Activated B cell treated with CpG ODN at 0.5 μM for 24 hours (primary cell): Measurements from ENCODE around the gene NUDCD3. TPM values are rescaled to one million over a fixed set of nuclear protein-coding genes. Genes with fewer than 3 reads are reported as not detected.

Source experiments
- ATAC-seq: fragments of 200-7000 bp; cut with Tn5 transposase; one replicate; pipeline ENCODE4 v1.10.0; 2021; ENCODE audit warnings: low read depth, mild to moderate bottlenecking, moderate library complexity
- CTCF ChIA-PET: fragments of 350-600 bp; sonication (Branson Sonifier 250); formaldehyde crosslinking; loops from one replicate; lab custom pipeline; 2021; ENCODE audit warnings: antibody characterized with exemption; lab: Charles Lee
- POLR2A ChIA-PET: fragments of 350-600 bp; sonication (Branson Sonifier 250); formaldehyde crosslinking; loops from one replicate; lab custom pipeline; 2021; ENCODE audit warnings: antibody characterized with exemption; lab: Charles Lee
- DNase-seq: peaks from one replicate; pipeline ENCODE4 v3.0.0; 2022
- H3K27ac Mint-ChIP-seq: one replicate; pipeline ENCODE4 v1.8.0; 2020; ENCODE audit warnings: mixed read lengths
- H3K27me3 Mint-ChIP-seq: one replicate; pipeline ENCODE4 v1.8.0; 2021; ENCODE audit warnings: mixed read lengths
- H3K36me3 Mint-ChIP-seq: one replicate; pipeline ENCODE4 v1.8.0; 2021; ENCODE audit warnings: low read depth, mixed read lengths
- H3K4me1 Mint-ChIP-seq: one replicate; pipeline ENCODE4 v1.8.0; 2021; ENCODE audit warnings: mixed read lengths
- H3K4me3 Mint-ChIP-seq: one replicate; pipeline ENCODE4 v1.8.0; 2020; ENCODE audit warnings: mild to moderate bottlenecking, mixed read lengths
- H3K9me3 Mint-ChIP-seq: one replicate; pipeline ENCODE4 v1.8.0; 2020; ENCODE audit warnings: mixed read lengths
- intact Hi-C: fragments of 100-400 bp; cut with micrococcal nuclease; formaldehyde crosslinking; loops from one replicate; pipeline ENCODE4 v1.15.1; 2024
- total RNA-seq: library from RNA; stranded (reverse); gene quantifications from 2 replicates; pipeline ENCODE4 v1.2.3, GENCODE V29; 2022
- TF ChIP-seq, protein P1 (sequence below): fragments of 200-600 bp; IDR thresholded peaks from one replicate; pipeline ENCODE4 v1.8.0; 2022; ENCODE audit warnings: antibody characterized with exemption, mild to moderate bottlenecking

NUDCD3 gene
- total RNA-seq, 1 donor from 2014 or later, result 85.1 TPM

DNA sequence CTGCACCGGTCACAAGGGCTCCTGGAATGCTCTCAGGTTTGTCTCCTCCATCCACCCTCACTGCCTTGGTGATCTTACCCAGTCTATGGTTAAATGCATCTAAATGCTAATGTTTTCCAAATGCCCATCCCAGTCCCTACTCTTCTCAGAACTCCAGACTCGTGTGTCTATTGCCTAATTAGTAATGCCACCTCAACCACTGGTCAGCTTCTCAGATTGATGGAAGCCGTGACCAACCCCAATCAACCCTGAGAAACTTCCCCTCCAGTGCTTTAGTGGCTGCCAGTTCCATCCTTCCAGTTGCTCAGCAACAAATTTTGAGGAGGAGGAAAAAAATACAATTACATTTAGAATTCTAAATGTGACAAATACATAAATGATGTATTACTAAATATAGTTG lies 18.6 kb downstream of the NUDCD3 start:
- ATAC-seq, result no peak
- ChIA-PET CTCF (no interaction called here), POLR2A (no interaction called here)
- DNase-seq, result no peak
- Mint-ChIP-seq H3K9me3 (no peaks in the 10 kb centered on the region), H3K36me3 (peaks cover 84% of the 10 kb centered on the region), H3K4me3 (no peak overlapping the region), H3K27ac (no peak overlapping the region), H3K27me3 (no peaks in the 10 kb centered on the region), H3K4me1 (peaks cover 14% of the 10 kb centered on the region)
- TF ChIP-seq, protein P1, sequence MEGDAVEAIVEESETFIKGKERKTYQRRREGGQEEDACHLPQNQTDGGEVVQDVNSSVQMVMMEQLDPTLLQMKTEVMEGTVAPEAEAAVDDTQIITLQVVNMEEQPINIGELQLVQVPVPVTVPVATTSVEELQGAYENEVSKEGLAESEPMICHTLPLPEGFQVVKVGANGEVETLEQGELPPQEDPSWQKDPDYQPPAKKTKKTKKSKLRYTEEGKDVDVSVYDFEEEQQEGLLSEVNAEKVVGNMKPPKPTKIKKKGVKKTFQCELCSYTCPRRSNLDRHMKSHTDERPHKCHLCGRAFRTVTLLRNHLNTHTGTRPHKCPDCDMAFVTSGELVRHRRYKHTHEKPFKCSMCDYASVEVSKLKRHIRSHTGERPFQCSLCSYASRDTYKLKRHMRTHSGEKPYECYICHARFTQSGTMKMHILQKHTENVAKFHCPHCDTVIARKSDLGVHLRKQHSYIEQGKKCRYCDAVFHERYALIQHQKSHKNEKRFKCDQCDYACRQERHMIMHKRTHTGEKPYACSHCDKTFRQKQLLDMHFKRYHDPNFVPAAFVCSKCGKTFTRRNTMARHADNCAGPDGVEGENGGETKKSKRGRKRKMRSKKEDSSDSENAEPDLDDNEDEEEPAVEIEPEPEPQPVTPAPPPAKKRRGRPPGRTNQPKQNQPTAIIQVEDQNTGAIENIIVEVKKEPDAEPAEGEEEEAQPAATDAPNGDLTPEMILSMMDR, result no peak
- intact Hi-C loops, result no loop called here

DNA sequence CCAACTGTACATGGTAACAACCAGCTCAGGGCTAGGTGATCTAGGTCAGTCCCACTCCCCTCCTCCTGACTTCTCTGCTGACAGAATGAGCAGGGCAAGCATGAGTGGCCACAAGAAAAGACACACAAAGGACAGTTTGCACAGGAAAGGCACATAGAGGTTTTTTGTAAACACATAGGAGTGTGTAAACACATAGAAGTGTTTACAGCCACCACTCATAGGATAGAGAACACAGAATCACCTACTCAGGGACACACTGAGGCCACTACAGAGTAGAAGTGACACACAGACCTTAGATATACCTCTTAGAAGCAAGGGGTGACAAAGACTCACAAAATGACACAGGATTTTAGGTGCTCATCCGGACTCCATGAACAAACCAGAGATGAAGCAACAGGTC lies 19.0 kb downstream of the NUDCD3 start:
- intact Hi-C loops, result no loop called here
- Mint-ChIP-seq H3K4me1 (peaks cover 11% of the 10 kb centered on the region), H3K36me3 (peaks cover 83% of the 10 kb centered on the region), H3K9me3 (no peaks in the 10 kb centered on the region), H3K27me3 (no peaks in the 10 kb centered on the region), H3K27ac (no peak overlapping the region), H3K4me3 (no peak overlapping the region)
- TF ChIP-seq, protein P1, result no peak
- ChIA-PET CTCF (no interaction called here), POLR2A (no interaction called here)
- ATAC-seq (no peak), DNase-seq (no peak)

DNA sequence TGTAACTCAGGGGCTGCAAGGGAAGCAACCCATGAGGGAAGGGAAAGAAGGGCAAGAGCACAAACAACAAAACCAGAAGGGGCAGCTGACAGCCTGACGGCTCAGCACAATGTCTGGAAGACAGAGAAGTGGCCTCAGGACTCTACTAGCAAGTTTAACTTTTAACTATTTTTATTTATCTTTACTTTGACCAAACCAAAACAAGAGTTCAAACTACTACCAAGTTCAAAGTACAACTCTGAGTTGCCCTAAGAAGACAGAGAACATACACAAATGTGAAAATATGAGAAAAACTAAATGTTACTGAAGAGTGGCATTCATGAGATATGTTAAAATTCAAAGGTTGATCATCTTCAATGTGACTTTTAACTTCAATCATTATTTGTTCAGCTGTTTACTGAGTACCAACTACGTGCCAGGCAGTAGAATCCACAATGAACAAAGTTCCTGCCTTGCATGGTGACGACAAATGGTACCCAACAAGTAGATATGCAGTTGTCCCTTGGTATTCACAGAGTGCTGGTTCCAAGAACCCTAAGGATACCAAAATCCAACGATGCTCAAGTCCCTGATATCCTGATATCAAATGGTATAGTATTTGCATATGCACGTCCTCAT lies 19.7 kb downstream of the NUDCD3 start:
- H3K36me3 Mint-ChIP-seq, result peaks cover 83% of the 10 kb centered on the region
- intact Hi-C loops, result no loop called here

DNA sequence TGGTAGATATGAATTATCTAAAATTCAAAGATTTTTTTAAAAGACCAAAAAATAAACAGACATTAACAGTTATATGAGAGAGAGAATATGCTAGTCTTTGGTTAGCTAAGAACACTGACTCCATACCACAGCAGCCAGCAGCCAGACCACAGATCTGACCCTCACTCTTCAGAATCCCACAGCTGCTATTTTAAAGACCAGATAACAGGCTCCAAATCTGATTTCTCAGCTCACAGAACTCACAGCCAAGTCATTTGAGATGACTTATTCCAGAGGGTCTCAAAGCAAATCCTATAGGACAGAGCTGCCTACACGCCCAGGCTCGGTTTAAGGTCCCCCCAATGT lies 20.4 kb downstream of the NUDCD3 start:
- CTCF ChIA-PET, result no interaction called here
- POLR2A ChIA-PET, result no interaction called here
- H3K4me1 Mint-ChIP-seq, result peaks cover 20% of the 10 kb centered on the region
- no peaks in the 10 kb centered on the region for H3K9me3 Mint-ChIP-seq
- intact Hi-C loops, result no loop called here
- H3K27ac Mint-ChIP-seq, result no peak overlapping the region
- DNase-seq (no peak), ATAC-seq (no peak)
- no peak overlapping the region for H3K4me3 Mint-ChIP-seq
- TF ChIP-seq, protein P1, result no peak
- H3K27me3 Mint-ChIP-seq, result no peaks in the 10 kb centered on the region
- peaks cover 84% of the 10 kb centered on the region for H3K36me3 Mint-ChIP-seq

More for the DNA sequence above, 19.7 kb downstream of the NUDCD3 start:
- ChIA-PET POLR2A (no interaction called here), CTCF (no interaction called here)
- Mint-ChIP-seq H3K4me3 (no peak overlapping the region), H3K9me3 (no peaks in the 10 kb centered on the region), H3K4me1 (peaks cover 14% of the 10 kb centered on the region), H3K27me3 (no peaks in the 10 kb centered on the region), H3K27ac (no peak overlapping the region)
- TF ChIP-seq, protein P1, result no peak
- ATAC-seq, result no peak
- DNase-seq, result no peak

DNA sequence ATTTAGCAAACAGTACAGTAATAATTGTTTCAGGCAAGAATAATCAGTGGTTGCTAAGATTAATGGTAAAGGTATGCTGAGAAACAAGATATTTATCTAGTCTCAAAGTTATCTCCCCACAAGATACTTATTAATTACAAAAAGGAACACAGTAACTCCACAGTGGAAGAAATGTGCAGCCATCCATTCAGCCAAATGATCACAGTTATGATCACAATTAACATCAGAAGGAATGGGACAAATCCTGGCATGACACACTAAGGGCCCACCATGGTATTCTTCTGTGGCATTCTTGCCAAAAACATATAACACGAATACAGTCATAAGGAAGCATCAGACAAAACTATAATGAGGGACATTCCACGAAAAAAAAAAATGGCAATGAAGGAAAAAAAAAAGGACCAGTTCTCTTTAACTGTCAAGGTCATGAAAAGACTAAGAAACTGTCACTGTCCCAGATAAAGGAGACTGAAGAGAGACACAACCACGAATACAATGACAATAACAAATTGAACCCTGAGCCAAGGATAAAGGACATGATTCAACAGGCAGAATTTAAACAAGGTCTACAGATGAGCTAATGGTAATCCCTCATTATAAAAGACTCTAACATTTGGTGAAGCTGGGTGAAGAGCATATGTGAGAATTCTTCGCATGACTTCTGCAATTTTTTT lies 20.9 kb downstream of the NUDCD3 start:
- no peak overlapping the region for H3K4me3 Mint-ChIP-seq
- no peaks in the 10 kb centered on the region for H3K9me3 Mint-ChIP-seq
- intact Hi-C loops, result no loop called here
- TF ChIP-seq, protein P1, result no peak
- H3K27me3 Mint-ChIP-seq, result no peaks in the 10 kb centered on the region
- POLR2A ChIA-PET, result interaction anchor here (0.7 kb wide), 2 partner anchors 35 to 412 kb away, joined by 7 to 9 read pairs; no protein-coding TSS in a partner anchor
- ATAC-seq (no peak), DNase-seq (no peak)
- no peak overlapping the region for H3K27ac Mint-ChIP-seq
- peaks cover 20% of the 10 kb centered on the region for H3K4me1 Mint-ChIP-seq
- peaks cover 83% of the 10 kb centered on the region for H3K36me3 Mint-ChIP-seq
- CTCF ChIA-PET, result no interaction called here
